Urinary bladder (tissue), 4 donors: ENCODE data around the gene GPR132. TPM values are rescaled to one million over a fixed set of nuclear protein-coding genes. Genes with fewer than 3 reads are reported as not detected.

ENCODE experiments used
- DNase-seq: peaks from one replicate; pipeline ENCODE4 v3.0.0-alpha.2; 2015; ENCODE audit errors: extremely low spot score
- H3K27ac ChIP-seq: one replicate; pipeline ENCODE4 v1.5.1; 2013; ENCODE audit warnings: low read depth, mild to moderate bottlenecking, moderate library complexity
- H3K36me3 ChIP-seq: one replicate; pipeline ENCODE4 v1.6.1; 2013; ENCODE audit warnings: mild to moderate bottlenecking, moderate library complexity; ENCODE audit not compliant: insufficient read depth
- H3K4me1 ChIP-seq: one replicate; pipeline ENCODE4 v1.6.1; 2013; ENCODE audit warnings: mild to moderate bottlenecking, moderate library complexity; ENCODE audit not compliant: insufficient read depth
- H3K4me3 ChIP-seq: one replicate; pipeline ENCODE4 v1.5.1; 2013; ENCODE audit warnings: low read depth, low read length
- WGBS: extraction: QIAGEN DNeasy Blood & Tissue Kit; methylation state at CpG from one replicate; pipeline ENCODE4 v1.1.7; 2013; 5-methylcytosine and 5-hydroxymethylcytosine counted together
- polyA plus RNA-seq: library from polyadenylated mRNA; stranded (reverse); fragments of 200-250 nt; gene quantifications from one replicate; pipeline ENCODE4 v1.2.3, GENCODE V29; 2013
- total RNA-seq: library from RNA; depleted of rRNA; stranded (reverse); fragments of >200 nt; gene quantifications from one replicate; pipeline ENCODE4 v1.2.3, GENCODE V29; 2014
- donor health status: healthy with polysubstance abuse.
- donor health status: healthy.

Gene GPR132
- total and polyA plus RNA-seq, 2 donors: 1.3 to 1.7 TPM

DNA sequence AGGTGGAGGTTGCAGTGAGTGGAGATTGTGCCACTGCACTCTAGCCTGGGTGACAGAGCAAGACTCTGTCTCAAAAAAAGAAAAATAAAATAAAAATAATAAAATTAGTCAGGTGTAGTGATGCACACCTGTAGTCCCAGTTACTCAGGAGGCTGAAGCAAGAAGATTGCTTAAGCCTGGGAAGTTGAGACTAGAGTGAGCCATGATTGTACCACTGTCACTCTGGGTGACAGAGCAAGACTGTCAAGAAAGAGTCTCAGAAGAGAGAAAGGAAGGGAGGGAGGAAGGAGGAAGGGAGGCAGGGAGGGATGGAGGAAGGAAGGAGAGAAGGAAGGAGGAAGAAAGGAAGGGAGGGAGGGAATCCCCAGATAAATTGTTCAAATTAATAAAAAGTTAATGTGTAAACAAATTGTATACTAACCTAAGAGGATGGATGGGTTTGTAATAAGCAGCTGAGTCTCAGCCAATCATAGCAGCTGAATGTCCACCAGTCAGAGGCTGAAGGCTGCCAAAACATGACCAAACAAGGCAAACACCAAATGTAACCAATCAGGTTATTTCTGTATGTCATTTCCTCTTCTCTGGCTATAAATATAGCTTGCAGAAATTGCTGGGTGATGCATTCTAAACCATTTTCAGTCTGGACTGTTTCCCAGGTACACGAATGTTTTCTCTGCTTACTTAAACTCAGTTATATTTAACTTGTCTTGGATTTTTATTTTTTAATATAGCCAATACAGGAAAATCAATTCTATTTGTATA is 38.2 kb downstream of the GPR132 start:
- H3K27ac ChIP-seq: no peak overlapping the region
- WGBS: 9% methylated on average over 1 of the region's 1 CpG
- DNase-seq: no peak
- no peaks in the 10 kb centered on the region for H3K36me3 ChIP-seq
- H3K4me1 ChIP-seq: peaks cover under 1% of the 10 kb centered on the region
- no peak overlapping the region for H3K4me3 ChIP-seq

DNA sequence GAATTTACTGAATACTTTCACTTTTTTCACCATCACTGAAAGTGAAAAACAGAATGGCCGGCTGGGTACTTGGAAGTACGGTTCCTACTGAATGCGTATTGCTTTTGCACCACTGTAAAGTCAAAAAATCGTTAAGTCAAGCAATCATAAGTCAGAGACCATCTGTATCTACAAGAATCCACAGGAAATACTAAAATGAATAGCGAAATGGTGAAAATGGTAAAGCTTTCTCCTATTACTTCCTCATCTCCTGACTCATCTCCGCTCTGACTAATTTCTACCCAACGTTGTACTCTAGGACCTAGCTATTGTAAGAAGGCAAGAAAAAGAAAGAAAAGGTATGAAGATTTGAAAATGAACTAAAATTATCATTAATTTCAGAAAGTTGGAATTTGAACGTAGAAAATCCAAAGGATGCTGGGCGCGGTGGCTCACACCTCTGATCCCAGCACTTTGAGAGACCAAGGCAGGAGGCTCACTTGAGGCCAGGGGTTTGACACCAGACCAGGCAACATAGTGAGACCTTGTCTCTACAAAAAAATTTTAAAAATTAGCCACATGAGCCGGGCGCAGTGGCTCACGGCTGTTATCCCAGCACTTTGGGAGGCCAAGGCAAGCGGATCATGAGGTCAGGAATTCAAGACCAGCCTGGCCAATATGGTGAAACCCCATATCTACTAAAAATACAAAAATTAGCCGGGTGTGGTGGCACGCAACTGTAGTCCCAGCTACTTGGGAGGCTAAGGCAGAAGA is 39.0 kb downstream of the GPR132 start:
- 90% methylated on average over 16 of the region's 16 CpGs for WGBS
- H3K4me3 ChIP-seq: no peak overlapping the region
- H3K4me1 ChIP-seq: peaks cover 2% of the 10 kb centered on the region
- H3K27ac ChIP-seq: no peak overlapping the region
- H3K36me3 ChIP-seq: no peaks in the 10 kb centered on the region
- no peak for DNase-seq

DNA sequence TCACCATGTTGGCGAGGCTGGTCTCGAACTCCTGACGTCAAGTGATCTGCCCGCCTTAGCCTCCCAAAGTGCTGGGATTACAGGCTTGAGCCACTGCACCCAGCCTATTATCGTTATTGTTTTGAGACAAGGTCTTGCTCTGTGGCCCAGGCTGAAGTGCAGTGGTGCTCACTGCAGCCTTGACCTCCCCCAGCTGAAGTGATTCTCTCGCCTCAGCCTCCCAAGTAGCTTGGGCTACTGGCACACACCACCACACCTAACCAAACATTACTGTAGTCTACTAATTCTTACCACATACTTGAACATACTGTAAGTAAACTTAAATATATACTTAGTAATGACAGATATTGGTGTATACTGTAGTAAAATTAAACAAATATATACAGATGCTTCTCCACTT is 39.8 kb downstream of the GPR132 start:
- Histone ChIP-seq H3K4me3 (no peak overlapping the region), H3K36me3 (no peaks in the 10 kb centered on the region), H3K27ac (no peak overlapping the region), H3K4me1 (peaks cover 5% of the 10 kb centered on the region)
- 97% methylated on average over 6 of the region's 6 CpGs for WGBS
- no peak for DNase-seq

DNA sequence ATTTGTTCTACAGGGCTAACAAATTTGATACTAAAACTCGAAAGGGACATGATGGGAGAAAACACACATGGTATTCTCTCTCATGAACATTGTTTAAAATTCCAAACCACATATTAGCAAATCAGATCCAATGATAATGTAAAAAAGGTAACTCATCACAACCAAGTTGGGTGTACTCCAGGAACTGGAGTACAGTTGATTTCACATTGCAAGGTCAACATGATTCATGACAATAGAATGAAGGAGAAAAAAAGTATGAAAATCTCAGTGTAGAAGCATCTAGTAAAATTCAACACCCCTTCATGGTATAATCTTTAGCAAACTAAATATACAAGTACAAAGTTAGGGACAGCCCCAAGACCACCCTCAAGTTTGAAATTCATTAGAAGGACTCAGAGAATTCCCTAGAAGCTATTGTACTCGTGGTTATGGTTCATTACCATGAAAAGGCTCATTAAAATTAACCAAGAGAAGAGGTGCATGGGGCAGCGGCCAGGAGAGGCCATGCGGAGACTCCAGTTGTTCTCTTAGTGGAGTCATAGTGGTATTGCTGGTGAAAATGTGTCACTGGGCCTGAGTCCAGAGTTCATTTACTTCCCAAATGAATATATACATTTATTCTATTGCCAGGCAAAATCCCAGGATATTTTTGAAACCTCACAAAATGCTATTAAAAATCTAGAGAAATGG is 41.3 kb downstream of the GPR132 start:
- no peaks in the 10 kb centered on the region for H3K36me3 ChIP-seq
- no peak for DNase-seq
- no peak overlapping the region for H3K27ac ChIP-seq
- 69% methylated on average over 4 of the region's 4 CpGs for WGBS
- peaks cover 5% of the 10 kb centered on the region for H3K4me1 ChIP-seq
- no peak overlapping the region for H3K4me3 ChIP-seq

DNA sequence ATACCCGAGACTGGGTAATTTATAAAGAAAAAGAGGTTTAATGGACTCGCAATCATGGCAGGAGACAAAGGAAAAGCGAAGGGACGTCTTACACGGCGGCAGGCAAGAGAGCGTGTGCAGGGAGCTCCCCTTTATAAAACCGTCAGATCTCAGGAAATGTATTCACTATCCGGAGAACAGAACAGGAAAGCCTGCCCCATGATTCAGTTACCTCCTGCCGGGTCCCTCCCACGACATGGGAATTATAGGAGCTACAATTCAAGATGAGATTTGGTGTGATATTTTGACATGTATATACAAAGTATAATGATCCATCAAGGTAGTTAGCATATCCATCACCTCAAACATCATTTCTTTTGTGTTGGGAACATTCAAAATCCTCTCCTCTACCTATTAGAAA is 42.1 kb downstream of the GPR132 start:
- H3K4me3 ChIP-seq: no peak overlapping the region
- DNase-seq: no peak
- H3K4me1 ChIP-seq: peaks cover 5% of the 10 kb centered on the region
- 66% methylated on average over 11 of the region's 11 CpGs for WGBS
- H3K27ac ChIP-seq: no peak overlapping the region
- no peaks in the 10 kb centered on the region for H3K36me3 ChIP-seq

DNA sequence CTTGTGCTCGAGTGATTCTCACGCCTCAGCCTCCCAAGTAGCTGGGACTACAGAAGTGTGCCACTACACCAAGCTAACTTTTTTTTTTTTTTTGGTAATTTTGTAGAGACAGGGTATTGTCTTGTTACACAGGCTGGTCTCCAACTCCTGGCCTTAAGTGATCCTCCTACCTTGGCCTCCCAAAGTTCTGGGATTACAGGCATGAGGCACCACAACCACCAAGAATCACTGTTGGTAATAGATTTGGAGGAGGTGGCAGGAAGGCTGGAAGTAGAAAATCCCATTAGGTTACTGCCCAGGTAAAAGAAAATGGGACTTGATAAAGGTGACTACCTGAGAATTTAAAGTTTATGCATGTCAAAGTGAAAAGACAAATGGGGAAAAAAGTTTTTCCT is 43.0 kb downstream of the GPR132 start:
- 69% methylated on average over 2 of the region's 2 CpGs for WGBS

DNA sequence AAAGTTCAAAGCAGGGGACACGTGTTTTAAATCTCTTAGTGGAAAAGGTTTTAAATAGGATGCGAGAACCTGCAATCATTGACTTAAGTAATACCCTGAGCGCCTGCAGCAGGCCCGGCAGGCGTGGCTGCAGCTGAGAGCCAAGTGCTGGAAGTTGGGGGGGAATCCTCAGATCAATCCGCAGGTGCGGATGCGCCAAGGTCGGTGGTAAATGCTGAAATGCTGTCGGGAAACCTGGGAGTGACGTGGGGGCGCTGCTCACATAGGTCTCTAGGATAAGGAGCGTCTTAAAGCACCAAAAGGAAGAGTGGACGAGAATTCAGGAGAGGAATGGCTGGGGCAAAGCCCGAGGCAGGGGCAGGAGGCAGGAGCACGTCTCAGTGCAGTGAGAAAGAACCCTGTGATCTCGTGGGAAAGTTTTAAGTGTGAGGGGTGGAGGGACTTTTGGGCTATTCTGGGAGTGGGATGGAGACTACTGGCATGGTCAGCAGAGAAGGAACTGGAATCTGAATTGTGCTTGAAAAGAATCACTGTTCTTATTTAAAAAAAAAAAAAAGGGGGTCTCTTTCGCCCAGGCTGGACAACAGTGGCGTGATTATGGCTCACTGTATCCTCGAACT is 43.5 kb downstream of the GPR132 start:
- DNase-seq: no peak
- WGBS: 10% methylated on average over 20 of the region's 20 CpGs

More for the DNA sequence above, 43.0 kb downstream of the GPR132 start:
- Histone ChIP-seq H3K36me3 (no peaks in the 10 kb centered on the region), H3K27ac (no peak overlapping the region), H3K4me1 (peaks cover 5% of the 10 kb centered on the region), H3K4me3 (no peak overlapping the region)
- no peak for DNase-seq

DNA sequence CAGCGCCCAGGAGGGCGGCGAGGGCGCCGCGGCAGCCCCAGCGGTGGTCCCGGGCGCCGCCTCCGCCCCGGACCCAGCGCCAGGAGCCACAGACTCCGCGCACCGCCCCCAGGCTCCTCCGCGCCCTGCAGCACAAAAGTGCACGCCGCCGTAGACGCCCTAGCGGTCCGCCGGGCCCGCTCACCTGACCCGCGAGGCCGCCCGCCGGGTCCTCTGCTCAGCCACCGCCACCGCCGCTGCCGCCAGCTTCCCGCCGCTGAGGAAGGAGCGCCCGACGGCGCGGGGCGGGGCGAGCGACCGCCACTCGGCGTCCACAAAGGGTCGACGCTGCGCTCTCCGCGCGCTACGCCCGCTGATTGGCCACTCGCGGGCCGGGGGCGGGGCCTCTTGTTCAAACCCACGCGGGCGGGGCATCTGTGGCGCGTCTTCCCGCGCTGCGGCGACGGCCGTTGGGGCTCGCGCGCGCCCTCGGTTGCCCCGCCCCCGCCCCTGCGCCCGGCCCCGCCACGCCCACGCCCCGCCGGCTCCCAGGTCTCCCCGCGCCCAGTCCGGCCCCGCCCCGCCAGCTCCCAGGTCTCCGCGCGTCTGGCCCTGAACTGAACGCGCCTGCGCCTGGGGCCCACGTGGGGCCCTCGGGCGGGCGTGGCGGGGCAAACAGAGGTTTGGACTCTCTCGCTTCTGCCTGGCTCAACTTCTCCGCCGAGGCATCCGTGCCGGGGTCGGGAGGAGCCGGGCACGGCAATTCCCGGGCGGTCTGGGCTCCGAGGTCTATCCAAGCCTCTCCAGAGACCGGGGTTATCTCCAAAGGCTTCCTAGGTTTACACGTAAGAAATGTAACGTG is 44.2 kb downstream of the GPR132 start, which contains the start of gene CDCA4:
TSS of gene CDCA4 (minus strand) at position 269 of the 841 bp plus-strand sequence. CDS start 9,154 bp downstream, outside the sequence.
- Histone ChIP-seq H3K36me3 (no peaks in the 10 kb centered on the region), H3K4me3 (peak within 1 kb of the TSS; percentile 97), H3K27ac (peak within 1 kb of the TSS; percentile 73), H3K4me1 (peaks cover 5% of the 10 kb centered on the region)
- under 1% methylated on average over 115 of the region's 115 CpGs for WGBS
- DNase-seq: peak; percentile 90

More for the DNA sequence above, 43.5 kb downstream of the GPR132 start:
- H3K4me3 ChIP-seq: peak overlapping the region; percentile 50
- peaks cover 5% of the 10 kb centered on the region for H3K4me1 ChIP-seq
- peak overlapping the region; percentile 49 for H3K27ac ChIP-seq
- H3K36me3 ChIP-seq: no peaks in the 10 kb centered on the region

DNA sequence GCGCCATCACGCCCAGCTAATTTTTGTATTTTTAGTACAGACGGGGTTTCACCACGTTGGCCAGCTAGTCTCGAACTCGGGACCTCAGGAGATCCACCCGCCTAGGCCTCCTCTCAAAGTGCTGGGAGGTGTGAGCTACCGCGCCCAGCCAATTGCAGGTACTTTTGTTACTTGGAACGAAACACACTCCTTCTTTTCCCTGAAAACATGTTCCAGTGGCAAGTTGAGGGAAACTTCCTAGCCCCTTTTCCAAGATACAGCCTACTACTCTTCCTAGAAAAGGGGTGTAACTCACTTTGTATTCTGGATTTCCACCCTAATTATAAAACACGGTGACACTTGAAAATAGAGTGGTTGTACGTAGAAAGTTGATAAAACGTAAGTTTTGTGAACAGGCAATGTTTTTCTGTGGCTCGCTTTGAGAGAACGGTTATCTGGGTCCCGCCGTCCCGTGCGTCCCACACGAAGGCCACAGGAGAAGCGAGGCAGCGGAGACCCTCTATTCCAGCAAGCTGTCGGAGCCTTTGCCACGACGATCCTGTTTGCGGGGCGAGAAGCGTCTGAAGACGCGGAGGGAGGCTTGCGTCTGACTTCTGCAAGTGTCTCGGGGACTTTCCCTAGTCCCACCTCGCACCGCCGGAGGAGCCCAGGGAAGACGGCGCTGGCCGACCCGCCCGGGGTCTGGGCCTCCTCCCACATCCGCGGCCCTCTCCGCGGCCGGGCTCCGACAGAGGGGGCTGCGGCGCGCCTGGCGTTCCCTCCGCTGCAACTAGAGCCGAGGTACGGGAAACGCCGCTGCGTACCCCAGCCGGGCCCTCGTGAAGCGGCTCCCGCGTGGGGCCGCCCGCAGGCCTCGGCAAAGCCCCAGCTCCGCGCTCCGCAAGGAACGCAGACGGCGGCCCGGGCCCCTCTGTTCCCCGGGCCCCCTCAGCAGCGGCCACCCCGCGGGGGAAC is 45.1 kb downstream of the GPR132 start:
- Histone ChIP-seq H3K4me3 (peak overlapping the region; percentile 97), H3K36me3 (no peaks in the 10 kb centered on the region), H3K27ac (peak overlapping the region; percentile 73), H3K4me1 (peaks cover 5% of the 10 kb centered on the region)
- DNase-seq: no peak
- 4% methylated on average over 75 of the region's 75 CpGs for WGBS

DNA sequence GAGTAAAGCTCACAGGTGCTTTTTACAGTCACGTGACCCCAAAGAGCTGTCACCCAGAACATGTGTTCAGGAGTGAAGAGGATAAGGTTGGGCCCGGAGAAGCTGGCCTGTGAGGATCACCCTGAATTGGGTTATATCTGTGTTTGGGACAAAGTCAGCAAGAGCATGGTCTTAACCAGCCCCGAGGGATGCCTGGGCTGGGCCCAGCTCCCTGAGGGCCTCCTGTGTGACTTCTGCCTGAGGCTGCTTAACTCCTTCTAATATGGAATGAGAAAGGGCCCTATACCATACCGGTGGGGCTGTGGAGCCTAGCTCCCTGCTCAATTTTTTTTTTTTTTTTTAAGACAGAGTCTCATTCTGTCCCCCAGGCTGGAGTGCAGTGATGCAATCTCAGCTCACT is 46.8 kb downstream of the GPR132 start:
- 79% methylated on average over 4 of the region's 4 CpGs for WGBS
- DNase-seq: no peak

DNA sequence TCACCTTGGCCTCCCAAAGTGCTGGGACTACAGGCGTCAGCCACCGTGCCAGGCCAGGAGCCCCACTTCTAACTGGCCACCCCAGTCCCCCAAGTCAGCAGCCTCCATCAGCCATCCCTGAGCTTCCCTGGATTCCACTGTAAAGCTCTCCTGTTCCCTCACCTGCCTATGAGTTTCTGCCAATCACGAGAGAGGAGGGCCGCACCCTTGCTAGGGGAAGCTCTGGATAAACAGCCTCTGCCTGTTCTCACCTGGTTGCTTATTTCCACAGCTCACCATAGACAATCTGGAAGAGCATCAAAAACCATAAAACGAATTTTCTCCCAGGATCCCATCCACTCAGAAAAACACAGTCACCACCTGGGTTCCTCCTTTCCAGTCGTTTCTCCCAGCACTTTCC is 49.3 kb downstream of the GPR132 start:
- no peak overlapping the region for H3K27ac ChIP-seq
- WGBS: 85% methylated on average over 6 of the region's 6 CpGs
- H3K4me1 ChIP-seq: peaks cover 2% of the 10 kb centered on the region
- no peak for DNase-seq
- H3K4me3 ChIP-seq: no peak overlapping the region
- peaks cover 2% of the 10 kb centered on the region for H3K36me3 ChIP-seq

More for the DNA sequence above, 46.8 kb downstream of the GPR132 start:
- Histone ChIP-seq H3K36me3 (no peaks in the 10 kb centered on the region), H3K4me1 (peaks cover 5% of the 10 kb centered on the region), H3K27ac (no peak overlapping the region), H3K4me3 (no peak overlapping the region)

DNA sequence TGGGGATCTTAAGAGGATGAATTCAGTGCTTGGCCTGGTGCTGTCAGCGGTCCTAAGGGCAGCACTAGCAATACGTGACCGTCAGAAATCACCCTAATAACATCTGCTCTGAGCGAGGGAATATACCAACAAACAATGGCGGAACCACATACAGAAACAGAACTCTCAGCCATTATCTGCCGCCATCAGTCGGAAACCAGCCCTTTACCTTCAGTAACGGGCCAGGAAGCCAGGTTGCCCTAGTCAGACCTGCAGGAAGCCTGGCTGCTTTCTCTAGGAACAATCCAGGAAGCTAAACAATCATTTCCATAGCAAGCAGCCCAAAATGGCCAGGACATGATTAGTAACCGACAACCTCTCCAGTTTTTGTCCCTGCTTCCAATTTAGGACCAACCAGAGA is 50.0 kb downstream of the GPR132 start:
- H3K36me3 ChIP-seq: peaks cover 2% of the 10 kb centered on the region
- H3K4me3 ChIP-seq: no peak overlapping the region
- DNase-seq: no peak
- no peaks in the 10 kb centered on the region for H3K4me1 ChIP-seq
- no peak overlapping the region for H3K27ac ChIP-seq
- 78% methylated on average over 9 of the region's 9 CpGs for WGBS
